Loucy (cell line): ENCODE measurements around the gene SH3RF3.
"Not testable (repeated sequence)": the region's sequence is repeated elsewhere in the genome, so short reads cannot be mapped to it uniquely, and the experiment has no call there.

Experiments
- H2AFZ ChIP-seq: fragments of 200-600 bp; sonication (generic); 2 replicates; pipeline ENCODE4 v1.6.0; 2016; ENCODE audit warnings: antibody characterized with exemption, mild to moderate bottlenecking, low read length, moderate library complexity
- H3F3A ChIP-seq: fragments of 200-600 bp; 2 replicates; pipeline ENCODE4 v1.6.0; 2016; ENCODE audit warnings: antibody characterized with exemption, low read depth, mild to moderate bottlenecking
- H3K27me3 ChIP-seq: fragments of 200-600 bp; sonication (generic); 2 replicates; pipeline ENCODE4 v1.6.1; 2014; ENCODE audit warnings: low read length, mild to moderate bottlenecking; ENCODE audit not compliant: insufficient read depth, poor library complexity, severe bottlenecking
- H3K36me3 ChIP-seq: fragments of 200-600 bp; sonication (generic); 2 replicates; pipeline ENCODE4 v1.6.1; 2016; ENCODE audit warnings: low read length; ENCODE audit not compliant: insufficient read depth
- H3K4me1 ChIP-seq: fragments of 200-600 bp; sonication (generic); 2 replicates; pipeline ENCODE4 v1.5.1; 2014; ENCODE audit warnings: low read length, mild to moderate bottlenecking; ENCODE audit not compliant: insufficient read depth, poor library complexity, severe bottlenecking
- H3K4me2 ChIP-seq: fragments of 200-600 bp; sonication (generic); 2 replicates; pipeline ENCODE4 v1.6.0; 2014; ENCODE audit warnings: antibody characterized with exemption, low read length, low read depth, mild to moderate bottlenecking; ENCODE audit not compliant: poor library complexity, severe bottlenecking
- H3K4me3 ChIP-seq: fragments of 200-600 bp; sonication (generic); 2 replicates; pipeline ENCODE4 v1.5.1; 2014; ENCODE audit warnings: low read length, mild to moderate bottlenecking, mixed read lengths; ENCODE audit not compliant: poor library complexity, severe bottlenecking
- H3K79me2 ChIP-seq: fragments of 200-600 bp; sonication (generic); 2 replicates; pipeline ENCODE4 v1.6.1; 2014; ENCODE audit warnings: low read length; ENCODE audit not compliant: insufficient read depth
- H3K9ac ChIP-seq: fragments of 200-600 bp; sonication (generic); 2 replicates; pipeline ENCODE4 v1.6.0; 2014; ENCODE audit warnings: mild to moderate bottlenecking, low read depth, low read length, moderate library complexity; ENCODE audit not compliant: poor library complexity, severe bottlenecking
- H3K9me2 ChIP-seq: fragments of 200-600 bp; sonication (generic); replicated peaks from 2 replicates; pipeline ENCODE4 v1.6.1; 2016; ENCODE audit warnings: low read depth, low read length, mixed read lengths
- H3K9me3 ChIP-seq: fragments of 200-600 bp; sonication (generic); 2 replicates; pipeline ENCODE4 v1.6.1; 2014; ENCODE audit warnings: mild to moderate bottlenecking, antibody characterized with exemption, low read length, low read depth; ENCODE audit not compliant: insufficient read depth
- H4K20me1 ChIP-seq: fragments of 200-600 bp; sonication (generic); 2 replicates; pipeline ENCODE4 v1.6.0; 2014; ENCODE audit warnings: antibody characterized with exemption, low read length, mild to moderate bottlenecking; ENCODE audit not compliant: insufficient read depth, poor library complexity, severe bottlenecking
- CTCF ChIP-seq: fragments of 200-600 bp; sonication (generic); conservative IDR thresholded peaks from 2 replicates; pipeline ENCODE4 v1.5.1; 2014; ENCODE audit warnings: mild to moderate bottlenecking, antibody characterized with exemption, low read length
- EZH2phosphoT487 ChIP-seq: fragments of 200-600 bp; IDR thresholded peaks from 2 replicates; pipeline ENCODE4 v1.6.1; 2018; ENCODE audit warnings: antibody characterized with exemption, mild to moderate bottlenecking, moderate library complexity, borderline replicate concordance

Gene SH3RF3

GRCh38 chr2:109222825-109223471, 93.9 kb downstream of the SH3RF3 start:
- peaks cover 50% of the 10 kb centered on the region for H3K4me1 ChIP-seq
- H3F3A ChIP-seq: 0 out of 2 replicates have a peak, but pooled peaks cover 3% of the 10 kb centered on the region
- no peaks in the 10 kb centered on the region for H4K20me1 ChIP-seq
- H2AFZ ChIP-seq: no peak overlapping the region
- no peak overlapping the region for H3K4me2 ChIP-seq
- no peak overlapping the region for H3K9ac ChIP-seq
- H3K79me2 ChIP-seq: peaks cover 16% of the 10 kb centered on the region
- H3K27me3 ChIP-seq: no peaks in the 10 kb centered on the region
- no peaks in the 10 kb centered on the region for H3K9me2 ChIP-seq
- no peak overlapping the region for H3K4me3 ChIP-seq
- no peaks in the 10 kb centered on the region for H3K9me3 ChIP-seq
- no peaks in the 10 kb centered on the region for H3K36me3 ChIP-seq
- TF ChIP-seq CTCF (peak; percentile 41), EZH2phosphoT487 (no peak)

GRCh38 chr2:109223490-109223889, 94.5 kb downstream of the SH3RF3 start:
- H3K4me1 ChIP-seq: peaks cover 50% of the 10 kb centered on the region
- H3K27me3 ChIP-seq: no peaks in the 10 kb centered on the region
- no peak for TF ChIP-seq EZH2phosphoT487
- no peak for TF ChIP-seq CTCF
- H3K4me3 ChIP-seq: no peak overlapping the region
- no peaks in the 10 kb centered on the region for H3K9me2 ChIP-seq
- H3K4me2 ChIP-seq: no peak overlapping the region
- H3K36me3 ChIP-seq: no peaks in the 10 kb centered on the region
- H4K20me1 ChIP-seq: no peaks in the 10 kb centered on the region
- H3K9ac ChIP-seq: no peak overlapping the region
- peaks cover 16% of the 10 kb centered on the region for H3K79me2 ChIP-seq
- no peak overlapping the region for H2AFZ ChIP-seq
- H3K9me3 ChIP-seq: no peaks in the 10 kb centered on the region
- H3F3A ChIP-seq: no peaks in the 10 kb centered on the region

- H4K20me1 ChIP-seq, H3K9me3 ChIP-seq, H3K79me2 ChIP-seq: not testable (repeated sequence)
These were observed 95.3 kb downstream of the SH3RF3 start for GRCh38 chr2:109224341-109224740.

GRCh38 chr2:109225170-109225782, 96.3 kb downstream of the SH3RF3 start:
- Histone ChIP-seq H3K4me2 (no peak overlapping the region), H3K4me1 (peaks cover 49% of the 10 kb centered on the region), H3K9ac (no peak overlapping the region), H3K36me3 (no peaks in the 10 kb centered on the region), H3K9me3 (no peaks in the 10 kb centered on the region), H3F3A (no peaks in the 10 kb centered on the region), H3K9me2 (no peaks in the 10 kb centered on the region), H3K79me2 (peaks cover 4% of the 10 kb centered on the region; the same call in 1 of the 2 replicates), H2AFZ (no peak overlapping the region), H3K4me3 (no peak overlapping the region), H3K27me3 (no peaks in the 10 kb centered on the region), H4K20me1 (no peaks in the 10 kb centered on the region)
- no peak for TF ChIP-seq CTCF
- TF ChIP-seq EZH2phosphoT487: no peak

More at GRCh38 chr2:109224341-109224740, 95.3 kb downstream of the SH3RF3 start:
- H3K4me1 ChIP-seq: peaks cover 50% of the 10 kb centered on the region
- not testable (repeated sequence) for H2AFZ ChIP-seq, H3K36me3 ChIP-seq, H3K9ac ChIP-seq, H3F3A ChIP-seq, H3K27me3 ChIP-seq, H3K9me2 ChIP-seq, H3K4me2 ChIP-seq, H3K4me3 ChIP-seq
